SK-N-MC (cell line): ENCODE results near the gene MTERF4.

Experiments used
- DNase-seq: peaks from one replicate; pipeline ENCODE4 v3.0.0-alpha.2; 2011; ENCODE audit warnings: low read depth, low spot score
- H3K27ac ChIP-seq: fragments of 200-600 bp; sonication (generic); 2 replicates; pipeline ENCODE4 v1.5.1; 2016; ENCODE audit warnings: mixed run types
- H3K36me3 ChIP-seq: fragments of 200-600 bp; sonication (generic); 2 replicates; pipeline ENCODE4 v1.6.1; 2017; ENCODE audit warnings: antibody characterized with exemption, low read length, mixed read lengths; ENCODE audit not compliant: insufficient read depth
- H3K4me3 ChIP-seq: fragments of 200-600 bp; sonication (generic); 2 replicates; pipeline ENCODE4 v1.5.1; 2016
- H3K9ac ChIP-seq: fragments of 200-600 bp; sonication (generic); 2 replicates; pipeline ENCODE4 v1.8.0; 2017; ENCODE audit warnings: mixed run types, mixed read lengths; ENCODE audit not compliant: insufficient read length
- H3K9me3 ChIP-seq: fragments of 200-600 bp; sonication (generic); 2 replicates; pipeline ENCODE4 v1.6.1; 2017; ENCODE audit warnings: low read depth, mild to moderate bottlenecking, antibody characterized with exemption, low read length, moderate library complexity, mixed read lengths
- EZH2 ChIP-seq: fragments of 200-600 bp; sonication (generic); IDR thresholded peaks from one replicate; pipeline ENCODE4 v1.6.1; 2017; ENCODE audit warnings: antibody characterized with exemption
- FOXP2 ChIP-seq: optimal IDR thresholded peaks from 2 replicates; pipeline ENCODE3; 2011; ENCODE audit warnings: mild to moderate bottlenecking, moderate library complexity; ENCODE audit not compliant: insufficient read depth; ENCODE audit errors: extremely low read length, control extremely low read depth
- POLR2AphosphoS5 ChIP-seq: IDR thresholded peaks from 2 replicates; pipeline ENCODE4 v1.6.1; 2012; ENCODE audit warnings: mild to moderate bottlenecking, low read depth, low read length, borderline replicate concordance

Gene MTERF4

GRCh38 chr2:241129086-241129871 is 27.2 kb upstream of the MTERF4 start:
- TF ChIP-seq EZH2 (no peak), POLR2AphosphoS5 (no peak), FOXP2 (no peak)
- Histone ChIP-seq H3K9me3 (no peaks in the 10 kb centered on the region), H3K27ac (no peak overlapping the region), H3K4me3 (no peak overlapping the region), H3K36me3 (peaks cover 18% of the 10 kb centered on the region; the same call in 1 of the 2 replicates), H3K9ac (no peak overlapping the region)
- DNase-seq = no peak

GRCh38 chr2:241128266-241128665 is 26.2 kb upstream of the MTERF4 start:
- Histone ChIP-seq H3K9me3 (no peaks in the 10 kb centered on the region), H3K4me3 (no peak overlapping the region), H3K9ac (no peak overlapping the region), H3K36me3 (peaks cover 21% of the 10 kb centered on the region; the same call in 1 of the 2 replicates), H3K27ac (no peak overlapping the region)
- TF ChIP-seq POLR2AphosphoS5 (no peak), FOXP2 (no peak), EZH2 (no peak)
- DNase-seq = no peak

GRCh38 chr2:241126771-241127202 is 24.7 kb upstream of the MTERF4 start:
- H3K9ac ChIP-seq = no peak overlapping the region
- peaks cover 21% of the 10 kb centered on the region; the same call in 1 of the 2 replicates for H3K36me3 ChIP-seq
- H3K4me3 ChIP-seq = no peak overlapping the region

GRCh38 chr2:241126201-241126611 is 24.1 kb upstream of the MTERF4 start:
- no peak overlapping the region for H3K9ac ChIP-seq
- H3K27ac ChIP-seq = no peak overlapping the region
- H3K36me3 ChIP-seq = peaks cover 17% of the 10 kb centered on the region
- no peaks in the 10 kb centered on the region for H3K9me3 ChIP-seq
- H3K4me3 ChIP-seq = no peak overlapping the region
- TF ChIP-seq FOXP2 (no peak), POLR2AphosphoS5 (no peak), EZH2 (no peak)
- DNase-seq = no peak

More at GRCh38 chr2:241126771-241127202, 24.7 kb upstream of the MTERF4 start:
- Histone ChIP-seq H3K9me3 (no peaks in the 10 kb centered on the region), H3K27ac (no peak overlapping the region)
- TF ChIP-seq POLR2AphosphoS5 (no peak), EZH2 (no peak), FOXP2 (no peak)
- no peak for DNase-seq

GRCh38 chr2:241125626-241126025 is 23.5 kb upstream of the MTERF4 start:
- Histone ChIP-seq H3K9ac (no peak overlapping the region), H3K27ac (no peak overlapping the region), H3K9me3 (no peaks in the 10 kb centered on the region), H3K36me3 (peaks cover 23% of the 10 kb centered on the region), H3K4me3 (no peak overlapping the region)
- DNase-seq = no peak
- TF ChIP-seq EZH2 (no peak), POLR2AphosphoS5 (no peak), FOXP2 (no peak)

GRCh38 chr2:241123816-241124536 is 21.9 kb upstream of the MTERF4 start:
- no peak overlapping the region for H3K4me3 ChIP-seq
- no peaks in the 10 kb centered on the region for H3K9me3 ChIP-seq
- no peak overlapping the region for H3K9ac ChIP-seq
- H3K36me3 ChIP-seq = peaks cover 23% of the 10 kb centered on the region
- no peak for DNase-seq
- TF ChIP-seq POLR2AphosphoS5 = no peak
- TF ChIP-seq FOXP2 = no peak
- no peak for TF ChIP-seq EZH2
- no peak overlapping the region for H3K27ac ChIP-seq

GRCh38 chr2:241122376-241123002 is 20.4 kb upstream of the MTERF4 start:
- DNase-seq = no peak
- no peak overlapping the region for H3K27ac ChIP-seq
- H3K9me3 ChIP-seq = no peaks in the 10 kb centered on the region
- no peak overlapping the region for H3K4me3 ChIP-seq
- H3K36me3 ChIP-seq = peaks cover 23% of the 10 kb centered on the region
- no peak overlapping the region for H3K9ac ChIP-seq
- TF ChIP-seq EZH2 (no peak), POLR2AphosphoS5 (no peak), FOXP2 (no peak)

GRCh38 chr2:241121008-241121407 is 18.9 kb upstream of the MTERF4 start:
- no peak for DNase-seq
- Histone ChIP-seq H3K9ac (no peak overlapping the region), H3K36me3 (peaks cover 23% of the 10 kb centered on the region), H3K27ac (no peak overlapping the region), H3K9me3 (no peaks in the 10 kb centered on the region), H3K4me3 (no peak overlapping the region)
- TF ChIP-seq EZH2 = no peak
- TF ChIP-seq FOXP2 = no peak
- no peak for TF ChIP-seq POLR2AphosphoS5
